Pancreas (tissue), 10 donors: ENCODE data around the gene SNED1. TPM values are rescaled to one million over a fixed set of nuclear protein-coding genes. Genes with fewer than 3 reads are reported as not detected.
A peak's percentile ranks its signal among the peaks of the same experiment; 100 is the strongest.

ENCODE experiments used
- ATAC-seq, 4 donors: fragments of 200-7000 bp; cut with Tn5 transposase; one replicate each; pipeline versions ENCODE4 v1.8.0 to v1.9.1; 2020; ENCODE audit warnings: mild to moderate bottlenecking in 4 of 4, moderate library complexity in 4 of 4
- DNase-seq, 6 donors: peaks; one replicate each; pipeline ENCODE4 v3.0.0-alpha.2; 2020
- FAIRE-seq: peaks from 2 replicates; lab custom pipeline; 2012; peaks lifted over from hg19 to GRCh38; lab: Jason Lieb, UNC
- H3K27ac ChIP-seq, 4 donors: fragments of 200-600 bp; sonication (generic); 1 replicate in 3 of 4; 2 replicates in 1 of 4; pipeline versions ENCODE4 v1.5.0 to v1.8.0; 2020
- H3K27me3 ChIP-seq, 4 donors: fragments of 200-600 bp; one replicate each; pipeline ENCODE4 v1.8.0; 2021
- H3K36me3 ChIP-seq, 3 donors: fragments of 200-600 bp; sonication (generic) in 1 of 3; one replicate each; pipeline versions ENCODE4 v1.5.0 to v1.8.0; 2020 to 2021
- H3K4me1 ChIP-seq, 3 donors: fragments of 200-600 bp; one replicate each; pipeline ENCODE4 v1.8.0; 2021
- H3K4me3 ChIP-seq, 4 donors: fragments of 200-600 bp; sonication (generic) in 2 of 4; one replicate each; pipeline versions ENCODE4 v1.5.0 to v1.8.0; 2020 to 2021
- H3K9me3 ChIP-seq, 4 donors: fragments of 200-600 bp; one replicate each; pipeline ENCODE4 v1.8.0; 2021
- CTCF ChIP-seq, 4 donors: fragments of 200-600 bp; sonication (generic) in 3 of 4; IDR thresholded peaks; one replicate each; pipeline versions ENCODE4 v1.5.0 to v1.8.0; 2021; ENCODE audit warnings: antibody characterized with exemption in 4 of 4
- WGBS, 2 donors: extraction: QIAGEN DNeasy Blood & Tissue Kit; methylation state at CpG; one replicate each; pipeline ENCODE4 v1.1.7; 2013; 5-methylcytosine and 5-hydroxymethylcytosine counted together
- intact Hi-C, 3 donors: fragments of 100-400 bp; cut with DNase I; formaldehyde crosslinking; loops; one replicate each; pipeline versions ENCODE4 v1.11.1 to v1.14.2; 2022
- polyA plus RNA-seq, 2 donors: library from polyadenylated mRNA; stranded (reverse); fragments of 200-250 nt; gene quantifications; one replicate each; pipeline ENCODE4 v1.2.3, GENCODE V29; 2013
- total RNA-seq, 6 donors: library from RNA; stranded (reverse); fragmentation: NEBNext Ultra II Directional in 4 of 6; extraction: Animal tissue kit (Norgen Biotek cat#: 25700) in 4 of 6; gene quantifications; one replicate each; pipeline versions ENCODE4 v1.2.1 to v1.2.4, GENCODE V29; 2021 to 2023
- donor health status: healthy with polysubstance abuse.
- donor health status: DM: no; HTN: no; CAD: no; lungs with moderate emphysema.
- donor health status: DM: no; HTN: no; CAD: no.
- donor health status: control.
- donor health status: control.
- donor health status: Bipolar disorder and iron deficiency.
- donor health status: DM: yes; HTN: yes; CAD: no.
- donor health status: DM: no; HTN: no; CAD: no.
- donor health status: DM: no; HTN: no; CAD: no.
- donor health status: DM: yes; HTN: yes; CAD: no.

SNED1 gene
- total and polyA plus RNA-seq, 8 donors: 6.6 to 19.2 (median 10.0) TPM

- Histone ChIP-seq H3K27ac (no peak overlapping the region), H3K9me3 (no peaks in the 10 kb centered on the region), H3K4me1 (peaks cover 0 to 11% (median 0%) of the 10 kb centered on the region in 3 donors), H3K36me3 (no peaks in the 10 kb centered on the region), H3K4me3 (no peak overlapping the region), H3K27me3 (no peaks in the 10 kb centered on the region)
- no peak for ATAC-seq
- peak in 2 of 6 donors; percentile 7 to 14 for DNase-seq
- intact Hi-C loops: no loop called here
- TF ChIP-seq CTCF (IDR thresholded peaks at IDR 0.05): no peak
- no peak for FAIRE-seq
- 91 to 93% methylated on average over 3 of the region's 3 CpGs for WGBS, 2 donors
Observed at GRCh38 chr2:240988146-240988545, 10.3 kb upstream of the SNED1 start.

- no peaks in the 10 kb centered on the region for H3K36me3 ChIP-seq
- no peak overlapping the region for H3K4me3 ChIP-seq
- no peak overlapping the region for H3K27ac ChIP-seq
- FAIRE-seq (no peak), DNase-seq (peak in 5 of 6 donors; percentile 8 to 50 (median 20)), ATAC-seq (no peak)
- H3K27me3 ChIP-seq: no peaks in the 10 kb centered on the region
- peaks cover 0 to 11% (median 0%) of the 10 kb centered on the region in 3 donors for H3K4me1 ChIP-seq
- intact Hi-C loops: no loop called here
- WGBS, 2 donors: 83 to 85% methylated on average over 6 of the region's 6 CpGs
- no peaks in the 10 kb centered on the region for H3K9me3 ChIP-seq
- no peak for TF ChIP-seq CTCF (IDR thresholded peaks at IDR 0.05)
Observed at GRCh38 chr2:240988571-240989271, 9.7 kb upstream of the SNED1 start.

GRCh38 chr2:240989451-240990265, 8.8 kb upstream of the SNED1 start:
- peak in 1 of 4 donors; percentile 8 for TF ChIP-seq CTCF (IDR thresholded peaks at IDR 0.05)
- WGBS, 2 donors: 76 to 79% methylated on average over 17 of the region's 17 CpGs
- Histone ChIP-seq H3K27ac (no peak overlapping the region), H3K27me3 (no peaks in the 10 kb centered on the region), H3K36me3 (no peaks in the 10 kb centered on the region), H3K9me3 (no peaks in the 10 kb centered on the region), H3K4me1 (peaks cover 0 to 11% (median 5%) of the 10 kb centered on the region in 3 donors), H3K4me3 (no peak overlapping the region)
- intact Hi-C loops: no loop called here
- no peak for FAIRE-seq
- peak in 5 of 6 donors; percentile 20 to 58 (median 34) for DNase-seq
- peak in 1 of 4 donors; percentile 21 for ATAC-seq

GRCh38 chr2:240990266-240990529, 8.2 kb upstream of the SNED1 start:
- H3K4me3 ChIP-seq: no peak overlapping the region
- ATAC-seq (no peak), DNase-seq (peak in 1 of 6 donors; percentile 11), FAIRE-seq (no peak)
- no peak overlapping the region for H3K27ac ChIP-seq
- no peaks in the 10 kb centered on the region for H3K36me3 ChIP-seq
- intact Hi-C loops: no loop called here
- H3K9me3 ChIP-seq: no peaks in the 10 kb centered on the region
- H3K27me3 ChIP-seq: no peaks in the 10 kb centered on the region
- 68 to 83% methylated on average over 2 of the region's 2 CpGs for WGBS, 2 donors
- peaks cover 0 to 11% (median 5%) of the 10 kb centered on the region in 3 donors for H3K4me1 ChIP-seq
- TF ChIP-seq CTCF (IDR thresholded peaks at IDR 0.05): no peak
